NCI-H2196 (cell line): ENCODE data around the gene IL32.
A peak's percentile ranks its signal among the peaks of the same experiment; 100 is the strongest.

Experiments
- DNase-seq: peaks from one replicate; lab custom pipeline; 2025; ENCODE audit not compliant: unreplicated experiment; lab: John Stamatoyannopoulos, UW

Gene IL32

GRCh38 chr16:3088925-3089716 lies 23.7 kb downstream of the IL32 start:
- no peak for DNase-seq

GRCh38 chr16:3089717-3090592 lies 24.5 kb downstream of the IL32 start:
- DNase-seq = no peak

GRCh38 chr16:3091551-3091950 lies 26.1 kb downstream of the IL32 start:
- no peak for DNase-seq

- DNase-seq = no peak
These were observed 27.1 kb downstream of the IL32 start for GRCh38 chr16:3092501-3092941.

GRCh38 chr16:3094289-3095027 lies 29.0 kb downstream of the IL32 start:
- peak; percentile 38 for DNase-seq

- no peak for DNase-seq
These were observed 30.4 kb downstream of the IL32 start for GRCh38 chr16:3095869-3096268.

- no peak for DNase-seq
These were observed 30.9 kb downstream of the IL32 start for GRCh38 chr16:3096362-3096761.

- DNase-seq = no peak
These were observed 31.8 kb downstream of the IL32 start for GRCh38 chr16:3097266-3097665.

GRCh38 chr16:3098459-3099394 lies 33.3 kb downstream of the IL32 start, which contains the start of gene ZSCAN10:
ZSCAN10 (minus strand) TSS chr16:3099294; CDS start chr16:3092937, 6,357 bp downstream.
- no peak for DNase-seq

GRCh38 chr16:3099395-3099731 lies 33.9 kb downstream of the IL32 start:
- DNase-seq = no peak

GRCh38 chr16:3099732-3100499 lies 34.5 kb downstream of the IL32 start:
- DNase-seq = peak; percentile 84

GRCh38 chr16:3101018-3101840 lies 35.8 kb downstream of the IL32 start:
- no peak for DNase-seq

- no peak for DNase-seq
These were observed 36.5 kb downstream of the IL32 start for GRCh38 chr16:3101841-3102470.

- peak; percentile 94 for DNase-seq
These were observed 40.9 kb downstream of the IL32 start for GRCh38 chr16:3106205-3106928.

- peak; percentile 90 for DNase-seq
These were observed 46.8 kb downstream of the IL32 start, which contains the start of gene ZNF205 for GRCh38 chr16:3112058-3112880. ZNF205 (plus strand) TSS chr16:3112586; CDS start chr16:3113431, 845 bp downstream.

- DNase-seq = no peak
These were observed 47.6 kb downstream of the IL32 start for GRCh38 chr16:3112881-3113574.
